Measurements from ENCODE around the gene RAB40C.

The RAB40C gene

DNA sequence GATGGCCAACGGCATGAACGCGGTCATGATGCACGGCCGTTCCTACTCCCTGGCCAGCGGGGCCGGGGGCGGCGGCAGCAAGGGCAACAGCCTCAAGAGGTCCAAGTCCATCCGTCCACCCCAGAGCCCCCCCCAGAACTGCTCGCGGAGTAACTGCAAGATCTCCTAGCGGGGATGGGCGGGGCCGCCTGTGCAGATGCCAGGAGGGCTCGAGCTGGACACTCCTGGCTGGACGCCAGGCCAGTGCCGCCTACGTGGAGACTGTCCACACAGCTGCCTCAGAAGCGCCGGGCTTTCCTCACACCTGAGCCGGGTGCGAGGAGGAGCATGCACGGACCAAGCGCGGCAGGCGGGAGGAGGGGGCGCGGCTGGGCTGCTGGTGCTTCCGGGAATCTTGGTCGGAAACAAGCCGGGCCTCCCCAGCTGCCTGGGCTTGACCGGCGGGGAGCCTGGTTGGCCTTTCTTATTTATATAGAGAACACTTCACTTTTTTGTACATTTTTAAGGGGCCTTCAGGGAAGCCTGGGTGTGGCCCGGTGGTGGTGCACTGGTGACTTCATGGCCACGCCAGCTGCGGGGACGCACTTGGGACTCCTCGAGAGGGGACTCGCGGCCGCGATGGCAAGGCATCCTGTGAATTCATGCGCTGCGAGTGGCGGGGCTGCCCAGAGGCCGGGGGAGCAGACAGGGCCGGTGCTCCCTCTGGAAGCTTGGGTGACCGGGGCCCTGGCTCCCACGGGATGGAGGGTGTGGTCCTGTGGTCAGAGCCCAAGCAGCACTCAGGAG, 37.8 kb downstream of the RAB40C start:
- Histone ChIP-seq H3K4me3 (replicated peaks; ENCODE audit: insufficient read depth, low read length) (no peak overlapping the region), H3K27ac (replicated peaks) (no peak overlapping the region), H3K27me3 (ENCODE audit: insufficient read depth, poor library complexity, severe bottlenecking) (no peaks in the 10 kb centered on the region)
- TF ChIP-seq, protein P1, sequence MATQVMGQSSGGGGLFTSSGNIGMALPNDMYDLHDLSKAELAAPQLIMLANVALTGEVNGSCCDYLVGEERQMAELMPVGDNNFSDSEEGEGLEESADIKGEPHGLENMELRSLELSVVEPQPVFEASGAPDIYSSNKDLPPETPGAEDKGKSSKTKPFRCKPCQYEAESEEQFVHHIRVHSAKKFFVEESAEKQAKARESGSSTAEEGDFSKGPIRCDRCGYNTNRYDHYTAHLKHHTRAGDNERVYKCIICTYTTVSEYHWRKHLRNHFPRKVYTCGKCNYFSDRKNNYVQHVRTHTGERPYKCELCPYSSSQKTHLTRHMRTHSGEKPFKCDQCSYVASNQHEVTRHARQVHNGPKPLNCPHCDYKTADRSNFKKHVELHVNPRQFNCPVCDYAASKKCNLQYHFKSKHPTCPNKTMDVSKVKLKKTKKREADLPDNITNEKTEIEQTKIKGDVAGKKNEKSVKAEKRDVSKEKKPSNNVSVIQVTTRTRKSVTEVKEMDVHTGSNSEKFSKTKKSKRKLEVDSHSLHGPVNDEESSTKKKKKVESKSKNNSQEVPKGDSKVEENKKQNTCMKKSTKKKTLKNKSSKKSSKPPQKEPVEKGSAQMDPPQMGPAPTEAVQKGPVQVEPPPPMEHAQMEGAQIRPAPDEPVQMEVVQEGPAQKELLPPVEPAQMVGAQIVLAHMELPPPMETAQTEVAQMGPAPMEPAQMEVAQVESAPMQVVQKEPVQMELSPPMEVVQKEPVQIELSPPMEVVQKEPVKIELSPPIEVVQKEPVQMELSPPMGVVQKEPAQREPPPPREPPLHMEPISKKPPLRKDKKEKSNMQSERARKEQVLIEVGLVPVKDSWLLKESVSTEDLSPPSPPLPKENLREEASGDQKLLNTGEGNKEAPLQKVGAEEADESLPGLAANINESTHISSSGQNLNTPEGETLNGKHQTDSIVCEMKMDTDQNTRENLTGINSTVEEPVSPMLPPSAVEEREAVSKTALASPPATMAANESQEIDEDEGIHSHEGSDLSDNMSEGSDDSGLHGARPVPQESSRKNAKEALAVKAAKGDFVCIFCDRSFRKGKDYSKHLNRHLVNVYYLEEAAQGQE (IDR thresholded peaks at IDR 0.05; ENCODE audit: insufficient replicate concordance, low read depth): no peak
- TF ChIP-seq SPI1 (IDR thresholded peaks at IDR 0.05; ENCODE audit: borderline replicate concordance, low read depth): no peak
- no peak for TF ChIP-seq POLR2AphosphoS5 (IDR thresholded peaks at IDR 0.05; ENCODE audit: low read depth)
- TF ChIP-seq GABPA (IDR thresholded peaks at IDR 0.05; ENCODE audit: low read depth): no peak
- TF ChIP-seq, protein P2, sequence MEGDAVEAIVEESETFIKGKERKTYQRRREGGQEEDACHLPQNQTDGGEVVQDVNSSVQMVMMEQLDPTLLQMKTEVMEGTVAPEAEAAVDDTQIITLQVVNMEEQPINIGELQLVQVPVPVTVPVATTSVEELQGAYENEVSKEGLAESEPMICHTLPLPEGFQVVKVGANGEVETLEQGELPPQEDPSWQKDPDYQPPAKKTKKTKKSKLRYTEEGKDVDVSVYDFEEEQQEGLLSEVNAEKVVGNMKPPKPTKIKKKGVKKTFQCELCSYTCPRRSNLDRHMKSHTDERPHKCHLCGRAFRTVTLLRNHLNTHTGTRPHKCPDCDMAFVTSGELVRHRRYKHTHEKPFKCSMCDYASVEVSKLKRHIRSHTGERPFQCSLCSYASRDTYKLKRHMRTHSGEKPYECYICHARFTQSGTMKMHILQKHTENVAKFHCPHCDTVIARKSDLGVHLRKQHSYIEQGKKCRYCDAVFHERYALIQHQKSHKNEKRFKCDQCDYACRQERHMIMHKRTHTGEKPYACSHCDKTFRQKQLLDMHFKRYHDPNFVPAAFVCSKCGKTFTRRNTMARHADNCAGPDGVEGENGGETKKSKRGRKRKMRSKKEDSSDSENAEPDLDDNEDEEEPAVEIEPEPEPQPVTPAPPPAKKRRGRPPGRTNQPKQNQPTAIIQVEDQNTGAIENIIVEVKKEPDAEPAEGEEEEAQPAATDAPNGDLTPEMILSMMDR (IDR thresholded peaks at IDR 0.05; ENCODE audit: insufficient read depth, low read length): no peak
- no peak for DNase-seq (ENCODE audit: low read depth in 1 of 2, low spot score in 1 of 2)

DNA sequence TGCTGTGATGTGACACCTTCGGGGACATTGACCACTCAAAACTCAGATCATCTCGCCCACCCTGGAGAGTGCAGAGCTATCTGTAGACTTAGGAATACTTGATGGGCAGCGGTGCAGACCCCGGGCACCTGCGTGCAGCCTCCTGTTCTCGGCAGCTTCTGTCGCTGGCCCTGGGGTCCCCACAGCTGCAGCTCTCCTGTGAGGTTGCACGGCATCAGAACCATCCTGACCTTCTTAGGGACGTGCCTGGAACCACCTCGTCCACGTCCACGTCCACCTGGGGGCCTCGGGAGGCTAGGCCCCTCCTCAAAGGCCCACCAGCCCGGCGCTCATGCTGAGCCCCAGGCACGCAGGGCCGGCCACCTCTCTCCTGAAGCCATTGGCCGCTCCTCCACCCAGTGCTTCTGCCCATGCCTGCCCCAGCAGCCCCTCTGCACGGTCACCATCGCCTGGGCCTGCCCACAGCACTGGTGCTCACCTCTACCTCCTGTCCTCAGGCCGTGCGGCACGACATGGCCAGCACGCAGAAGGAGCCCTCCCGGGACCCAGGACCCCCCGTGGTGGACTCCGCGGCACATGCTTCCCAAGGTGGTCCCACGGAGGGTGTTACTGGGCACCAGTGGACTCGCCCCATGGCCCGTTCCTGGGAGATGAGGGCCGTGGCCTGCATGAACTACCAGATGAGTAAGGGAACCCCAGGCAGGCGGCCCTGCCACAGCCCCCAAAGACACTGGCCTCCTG, 38.6 kb downstream of the RAB40C start:
- TF ChIP-seq POLR2AphosphoS5 (IDR thresholded peaks at IDR 0.05; ENCODE audit: low read depth): no peak
- TF ChIP-seq SPI1 (IDR thresholded peaks at IDR 0.05; ENCODE audit: borderline replicate concordance, low read depth): no peak
- TF ChIP-seq, protein P1 (IDR thresholded peaks at IDR 0.05; ENCODE audit: insufficient replicate concordance, low read depth): no peak
- TF ChIP-seq GABPA (IDR thresholded peaks at IDR 0.05; ENCODE audit: low read depth): no peak
- TF ChIP-seq, protein P2 (IDR thresholded peaks at IDR 0.05; ENCODE audit: insufficient read depth, low read length): no peak
- DNase-seq (ENCODE audit: low read depth in 1 of 2, low spot score in 1 of 2): no peak
- H3K4me3 ChIP-seq (replicated peaks; ENCODE audit: insufficient read depth, low read length): no peak overlapping the region
- no peak overlapping the region for H3K27ac ChIP-seq (replicated peaks)
- no peaks in the 10 kb centered on the region for H3K27me3 ChIP-seq (ENCODE audit: insufficient read depth, poor library complexity, severe bottlenecking)

DNA sequence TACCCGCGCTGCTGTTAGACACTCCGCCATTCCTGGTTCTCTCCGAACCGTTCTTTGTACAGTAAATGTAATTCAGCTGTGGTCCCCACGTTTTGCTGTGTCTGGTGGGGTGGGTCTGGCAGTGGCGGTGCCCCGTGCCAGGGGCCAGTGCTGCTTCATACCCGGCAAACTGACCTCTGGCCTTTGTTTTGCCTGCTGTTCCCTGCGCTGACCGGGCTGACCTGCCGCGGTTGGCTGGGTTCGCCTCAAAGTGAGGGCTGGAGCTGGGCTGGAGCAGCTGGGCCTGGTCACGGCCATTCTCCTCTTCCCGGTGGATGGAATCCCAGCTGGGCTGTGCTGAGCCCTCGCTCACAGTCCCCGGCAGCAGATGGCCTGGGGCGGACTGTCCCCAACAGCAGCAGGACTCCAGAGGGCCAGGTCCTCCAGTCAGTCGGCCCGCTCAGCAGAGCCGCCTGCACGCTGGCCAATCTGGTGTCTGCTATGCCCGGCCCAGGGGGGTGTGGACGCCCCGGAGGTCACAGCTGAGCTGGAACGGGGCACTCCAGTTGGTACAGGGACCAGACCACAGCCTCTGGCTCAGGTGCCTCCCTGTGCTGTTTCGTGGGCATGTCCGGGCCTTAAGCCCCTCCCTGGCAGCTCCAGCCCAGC, 39.4 kb downstream of the RAB40C start:
- H3K27ac ChIP-seq (replicated peaks): no peak overlapping the region
- TF ChIP-seq POLR2AphosphoS5 (IDR thresholded peaks at IDR 0.05; ENCODE audit: low read depth) (no peak), SPI1 (IDR thresholded peaks at IDR 0.05; ENCODE audit: borderline replicate concordance, low read depth) (no peak), GABPA (IDR thresholded peaks at IDR 0.05; ENCODE audit: low read depth) (no peak)
- TF ChIP-seq, protein P2 (IDR thresholded peaks at IDR 0.05; ENCODE audit: insufficient read depth, low read length): no peak

More for the DNA sequence above, 39.4 kb downstream of the RAB40C start:
- Histone ChIP-seq H3K27me3 (ENCODE audit: insufficient read depth, poor library complexity, severe bottlenecking) (no peaks in the 10 kb centered on the region), H3K4me3 (replicated peaks; ENCODE audit: insufficient read depth, low read length) (no peak overlapping the region)
- DNase-seq (ENCODE audit: low read depth in 1 of 2, low spot score in 1 of 2): no peak

Data from HL-60 (cell line).